Measurements from ENCODE around the gene AK1. TPM values are rescaled to one million over a fixed set of nuclear protein-coding genes. Genes with fewer than 3 reads are reported as not detected.
A peak's percentile ranks its signal among the peaks of the same experiment; 100 is the strongest.

The AK1 gene
- total and polyA plus RNA-seq, 2 of the 8 experiments (the other 6 are each of a cell fraction or from before 2014, with no cell fraction given) = 37.9 to 39.2 TPM

GRCh38 chr9:127904561-127905003, 27.1 kb upstream of the AK1 start:
- ChIA-PET POLR2A (ENCODE audit: partially characterized antibody) (interaction anchor here (0.7 to 1.9 kb wide), 4 partner anchors 10 to 25 kb away, joined by 3 to 16 read pairs (median 4); partner anchors contain the start of gene ST6GALNAC4), CTCF (ENCODE audit: partially characterized antibody) (interaction anchor here (1.0 to 1.9 kb wide), 6 partner anchors 8 to 162 kb away, joined by 3 to 13 read pairs (median 4); no protein-coding TSS in a partner anchor)
- Histone ChIP-seq H3K79me2 (ENCODE audit: control insufficient read depth in 1 of 2, insufficient read depth in 2 of 2, low read length in 2 of 2) (no peaks in the 10 kb centered on the region), H2BK12ac (ENCODE audit: low read depth, low read length) (no peak overlapping the region), H4K5ac (ENCODE audit: insufficient read length, low read depth, low read length) (no peak overlapping the region), H3K27ac (ENCODE audit: low read depth, low read length) (peak overlapping the region; percentile 12; the same call in 1 of the 2 replicates), H2BK15ac (ENCODE audit: low read length) (no peak overlapping the region), H2BK5ac (ENCODE audit: low read depth, low read length) (peak overlapping the region; percentile 63; the same call in 1 of the 2 replicates), H3K56ac (replicated peaks; ENCODE audit: insufficient read length, low read depth, low read length) (no peak overlapping the region), H2BK120ac (replicated peaks; ENCODE audit: low read depth, low read length) (no peak overlapping the region), H3K23ac (ENCODE audit: insufficient read length) (no peak overlapping the region), H3K27me3 (replicated peaks in 1 of 4; ENCODE audit: control insufficient read depth in 3 of 4, extremely low read depth in 1 of 4, insufficient read depth in 3 of 4, low read length in 3 of 4) (no peaks in the 10 kb centered on the region), H3K9ac (replicated peaks in 1 of 4; ENCODE audit: extremely low read depth in 1 of 4, low read depth in 3 of 4, low read length in 3 of 4) (no peak overlapping the region), H2BK20ac (ENCODE audit: low read length) (no peak overlapping the region), H3K4me2 (ENCODE audit: insufficient read depth in 1 of 2, low read depth in 2 of 2, low read length in 2 of 2) (no peak overlapping the region), H2AFZ (ENCODE audit: low read length) (no peak overlapping the region), H4K20me1 (replicated peaks in 1 of 2; ENCODE audit: control insufficient read depth in 1 of 2, insufficient read depth in 2 of 2, low read length in 2 of 2) (peaks cover 0 to 1% of the 10 kb centered on the region in 2 experiments), H3K18ac (ENCODE audit: extremely low read depth, low read length) (peak overlapping the region; percentile 53; the same call in 1 of the 2 replicates), H3K4ac (replicated peaks; ENCODE audit: insufficient read length, low read depth, low read length) (no peak overlapping the region), H3K23me2 (ENCODE audit: low read depth, low read length) (no peaks in the 10 kb centered on the region; the same call in 1 of the 2 replicates), H3K9me3 (ENCODE audit: insufficient read depth in 2 of 2, low read depth in 1 of 2, low read length in 1 of 2) (no peaks in the 10 kb centered on the region), H4K8ac (ENCODE audit: extremely low read depth, insufficient read depth, low read length) (no peak overlapping the region), H3K79me1 (ENCODE audit: low read depth, low read length) (no peaks in the 10 kb centered on the region), H3K4me1 (replicated peaks in 1 of 4; ENCODE audit: control insufficient read depth in 3 of 4, insufficient read depth in 4 of 4, low read length in 3 of 4) (peaks cover 3 to 25% (median 10%) of the 10 kb centered on the region in 4 experiments), H3K36me3 (ENCODE audit: control insufficient read depth in 2 of 4, insufficient read depth in 4 of 4, low read length in 3 of 4) (no peaks in the 10 kb centered on the region), H3K4me3 (ENCODE audit: extremely low read depth in 1 of 4, insufficient read depth in 2 of 4, low read depth in 3 of 4, low read length in 4 of 4) (no peak overlapping the region), H3K14ac (ENCODE audit: insufficient read length) (no peak overlapping the region), H2AK5ac (ENCODE audit: low read depth, low read length) (no peak overlapping the region), H4K91ac (replicated peaks; ENCODE audit: insufficient read length, low read length) (no peak overlapping the region)
- peak in 1 of 2 experiments; percentile 56 for DNase-seq (ENCODE audit: low read depth in 1 of 2, low spot score in 2 of 2)
- 81% methylated on average over 12 of the region's 12 CpGs; no CpG with 5 or more reads in 1 of the 2 experiments for WGBS, 2 experiments (ENCODE audit: extremely low coverage in 1 of 2, insufficient coverage in 1 of 2, insufficient read length in 1 of 2, insufficient replicate concordance in 2 of 2, low coverage in 1 of 2, low lambda C conversion rate in 2 of 2, missing lambda C conversion rate in 1 of 2)
- FAIRE-seq = no peak
- no peak for TF ChIP-seq SIX5 (IDR thresholded peaks at IDR 0.05; ENCODE audit: low read depth, low read length)
- no peak for TF ChIP-seq CBX8 (IDR thresholded peaks at IDR 0.05; ENCODE audit: borderline replicate concordance, low read depth, low read length)
- TF ChIP-seq SRF (IDR thresholded peaks at IDR 0.05; ENCODE audit: low read depth, low read length) = no peak
- TF ChIP-seq CHD2 (IDR thresholded peaks at IDR 0.05; ENCODE audit: low read length) = no peak
- no peak for TF ChIP-seq JUN (IDR thresholded peaks at IDR 0.05; ENCODE audit: low read depth, low read length)
- TF ChIP-seq KDM4A (IDR thresholded peaks at IDR 0.05; ENCODE audit: low read depth, low read length, severe bottlenecking) = no peak
- no peak for TF ChIP-seq SIN3A (conservative IDR thresholded peaks at IDR 0.05 in 1 of 2, IDR thresholded peaks at IDR 0.05 in 1 of 2; ENCODE audit: low read depth in 1 of 2, low read length in 2 of 2)
- no peak for TF ChIP-seq ATF2 (IDR thresholded peaks at IDR 0.05; ENCODE audit: low read length)
- TF ChIP-seq RBBP5 (IDR thresholded peaks at IDR 0.05; ENCODE audit: borderline replicate concordance, low read depth, low read length) = no peak
- TF ChIP-seq ATF3 (IDR thresholded peaks at IDR 0.05; ENCODE audit: insufficient read depth, low read depth, low read length) = no peak
- no peak for TF ChIP-seq JUND (IDR thresholded peaks at IDR 0.05; ENCODE audit: low read length)

Measured in H1 (cell line).